Measurements from ENCODE around the gene CHI3L2. TPM values are rescaled to one million over a fixed set of nuclear protein-coding genes. Genes with fewer than 3 reads are reported as not detected.

Gene CHI3L2
- total and polyA plus RNA-seq, 2 of the 13 experiments (the other 11 are each of a cell fraction or from before 2014, with no cell fraction given): 0.46 to 1.7 TPM

GRCh38 chr1:111218701-111219556 is 8.6 kb upstream of the CHI3L2 start:
- intact Hi-C loops (cut with micrococcal nuclease; ENCODE audit: unreplicated experiment): no loop called here
- Histone ChIP-seq H3K79me2 (ENCODE audit: insufficient read depth, low read length) (no peaks in the 10 kb centered on the region), H4K20me1 (ENCODE audit: insufficient read depth, low read length) (no peaks in the 10 kb centered on the region), H3K9ac (ENCODE audit: insufficient read depth, low read depth, low read length) (no peak overlapping the region), H3K27ac (ENCODE audit: extremely low read length, insufficient read depth, low read length) (no peak overlapping the region), H3K4me3 (replicated peaks in 1 of 3; ENCODE audit: insufficient read depth in 1 of 3, low read depth in 2 of 3, low read length in 3 of 3) (no peak overlapping the region), H3K36me3 (replicated peaks in 1 of 2; ENCODE audit: control insufficient read depth in 1 of 2, insufficient read depth in 2 of 2, low read length in 2 of 2) (no peaks in the 10 kb centered on the region), H3K4me1 (ENCODE audit: insufficient read depth, low read length) (peaks cover 51% of the 10 kb centered on the region), H2AFZ (ENCODE audit: low read length) (no peak overlapping the region), H3K4me2 (ENCODE audit: low read depth, low read length) (no peak overlapping the region), H3K27me3 (ENCODE audit: control insufficient read depth in 1 of 2, insufficient read depth in 2 of 2, low read length in 2 of 2) (no peaks in the 10 kb centered on the region; a peak in 1 of 5 replicates), H3K9me3 (ENCODE audit: low read length) (no peaks in the 10 kb centered on the region)
- DNase-seq (ENCODE audit: low spot score) (no peak), ATAC-seq (no peak), FAIRE-seq (no peak)
- in situ Hi-C loops (cut with HindIII; ENCODE audit: extremely low pct_ligation_motif_present, low pct_unique_long_range_greater_than_20kb): no loop called here
- TF ChIP-seq, protein P1, sequence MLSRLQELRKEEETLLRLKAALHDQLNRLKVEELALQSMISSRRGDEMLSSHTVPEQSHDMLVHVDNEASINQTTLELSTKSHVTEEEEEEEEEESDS (CRISPR knock-in tag; IDR thresholded peaks at IDR 0.05; ENCODE audit: borderline replicate concordance): no peak
- TF ChIP-seq DPF2 (CRISPR knock-in tag; IDR thresholded peaks at IDR 0.05; ENCODE audit: borderline replicate concordance, low read depth) (no peak), RERE (CRISPR knock-in tag; IDR thresholded peaks at IDR 0.05; ENCODE audit: low read depth) (no peak), POLR2G (IDR thresholded peaks at IDR 0.05; ENCODE audit: low read depth, low read length) (no peak), MIXL1 (CRISPR knock-in tag; IDR thresholded peaks at IDR 0.05) (no peak), ZNF556 (CRISPR knock-in tag; IDR thresholded peaks at IDR 0.05; ENCODE audit: borderline replicate concordance) (no peak), ZNF615 (CRISPR knock-in tag; IDR thresholded peaks at IDR 0.05; ENCODE audit: borderline replicate concordance) (no peak), ZNF142 (CRISPR knock-in tag; IDR thresholded peaks at IDR 0.05) (no peak), TBX3 (IDR thresholded peaks at IDR 0.05; ENCODE audit: borderline replicate concordance) (no peak), TERF1 (CRISPR knock-in tag; IDR thresholded peaks at IDR 0.05) (no peak), KLF11 (CRISPR knock-in tag; IDR thresholded peaks at IDR 0.05) (no peak)
- POLR2A ChIA-PET: no interaction called here
- BruUV-seq (replicated peaks): no TSS peak
- 71% methylated on average over 8 of the region's 8 CpGs for WGBS (ENCODE audit: low lambda C conversion rate)
- CTCF ChIA-PET (ENCODE audit: low intra/inter-chr PET ratio, low total read pairs): no interaction called here

Measured in HepG2 (cell line).